ENCODE data around the gene TULP1.
"Not testable (repeated sequence)": the region's sequence is repeated elsewhere in the genome, so short reads cannot be mapped to it uniquely, and the experiment has no call there.

Gene TULP1

DNA sequence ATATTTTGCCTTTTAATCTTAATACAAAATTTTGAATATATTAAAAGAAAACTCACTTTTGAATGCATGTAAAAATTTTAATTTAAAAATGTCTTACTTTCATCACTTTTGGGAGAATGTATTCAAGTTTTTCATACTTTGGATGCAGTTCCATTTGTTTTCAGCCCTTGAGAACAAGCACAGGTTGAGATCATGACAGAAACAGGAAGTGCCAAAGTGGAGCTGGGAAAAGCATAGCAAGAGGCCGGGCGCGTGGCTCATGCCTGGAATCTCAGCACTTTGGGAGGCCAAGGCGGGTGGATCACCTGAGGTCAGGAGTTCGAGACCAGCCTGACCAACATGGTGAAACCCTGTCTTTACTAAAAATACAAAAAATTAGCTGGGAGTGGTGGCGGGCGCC is 5.3 kb upstream of the TULP1 start:
- not testable (repeated sequence) for H3K79me1 ChIP-seq (replicated peaks; ENCODE audit: low read length, poor library complexity, severe bottlenecking); H3K4me3 ChIP-seq (ENCODE audit: insufficient read depth in 1 of 2, low read depth in 1 of 2, low read length in 2 of 2); H3K23ac ChIP-seq (ENCODE audit: low read length in 2 of 2); H3K36me3 ChIP-seq (ENCODE audit: control insufficient read depth in 1 of 2, insufficient read depth in 2 of 2, low read depth in 1 of 2, low read length in 2 of 2); H2BK12ac ChIP-seq (ENCODE audit: low read length in 2 of 2); H3K18ac ChIP-seq (ENCODE audit: low read depth in 1 of 2, low read length in 2 of 2); H2AFZ ChIP-seq (ENCODE audit: low read depth, low read length); H4K8ac ChIP-seq (ENCODE audit: low read length); H3K4ac ChIP-seq (ENCODE audit: low read depth in 1 of 2, low read length in 2 of 2); H3K4me2 ChIP-seq (ENCODE audit: low read length, poor library complexity, severe bottlenecking); H2AK5ac ChIP-seq (ENCODE audit: low read length, severe bottlenecking); DNase-seq; H4K91ac ChIP-seq (ENCODE audit: low read length); H3K9me3 ChIP-seq (ENCODE audit: control insufficient read depth, low read length); H3K9ac ChIP-seq (ENCODE audit: low read length); H2BK5ac ChIP-seq (ENCODE audit: low read depth, low read length, poor library complexity, severe bottlenecking); H3K27ac ChIP-seq (ENCODE audit: low read length, poor library complexity, severe bottlenecking); H3K14ac ChIP-seq (ENCODE audit: low read length in 2 of 2); H3K4me1 ChIP-seq (ENCODE audit: control insufficient read depth, insufficient read depth, low read depth, low read length); H2BK15ac ChIP-seq (ENCODE audit: low read depth, poor library complexity, severe bottlenecking); H2BK120ac ChIP-seq (ENCODE audit: low read depth, low read length)
- 83% methylated on average over 7 of the region's 7 CpGs for WGBS
- H3K27me3 ChIP-seq (ENCODE audit: control insufficient read depth in 1 of 2, insufficient read depth in 1 of 2, low read length in 2 of 2): peaks cover 0 to 26% of the 10 kb centered on the region in 2 experiments

DNA sequence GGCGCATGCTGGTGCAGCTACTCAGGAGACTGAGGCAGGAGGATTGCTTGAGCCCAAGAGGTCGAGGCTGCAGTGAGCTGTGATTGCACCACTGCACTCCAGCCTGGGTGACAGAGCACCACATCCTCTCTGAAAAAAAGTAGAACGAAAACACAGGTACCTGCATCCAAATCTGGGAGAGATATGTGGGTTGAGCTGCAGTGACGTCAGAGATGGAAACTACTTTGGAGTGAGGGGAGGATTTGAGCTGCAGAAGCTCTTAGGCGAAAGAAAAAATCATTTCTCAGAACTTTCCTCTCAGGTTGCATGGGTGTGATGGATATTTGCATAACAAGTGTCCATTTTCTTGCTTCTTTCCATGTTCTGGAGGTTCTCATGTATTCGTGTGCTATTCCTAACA is 4.0 kb upstream of the TULP1 start:
- Histone ChIP-seq H3K4me2 (ENCODE audit: low read length, poor library complexity, severe bottlenecking) (no peak overlapping the region), H3K79me1 (replicated peaks; ENCODE audit: low read length, poor library complexity, severe bottlenecking) (no peaks in the 10 kb centered on the region), H3K4ac (ENCODE audit: low read depth in 1 of 2, low read length in 2 of 2) (no peak overlapping the region), H2BK12ac (ENCODE audit: low read length in 2 of 2) (no peak overlapping the region), H2AK5ac (ENCODE audit: low read length, severe bottlenecking) (no peak overlapping the region), H4K8ac (ENCODE audit: low read length) (no peak overlapping the region), H3K27me3 (ENCODE audit: control insufficient read depth in 1 of 2, insufficient read depth in 1 of 2, low read length in 2 of 2) (peaks cover 10 to 26% of the 10 kb centered on the region in 2 experiments), H3K9ac (ENCODE audit: low read length) (no peak overlapping the region), H3K4me3 (ENCODE audit: insufficient read depth in 1 of 2, low read depth in 1 of 2, low read length in 2 of 2) (no peak overlapping the region), H3K4me1 (ENCODE audit: control insufficient read depth, insufficient read depth, low read depth, low read length) (peaks cover 4% of the 10 kb centered on the region), H3K9me3 (ENCODE audit: control insufficient read depth, low read length) (no peaks in the 10 kb centered on the region), H2BK5ac (ENCODE audit: low read depth, low read length, poor library complexity, severe bottlenecking) (no peak overlapping the region), H3K36me3 (ENCODE audit: control insufficient read depth in 1 of 2, insufficient read depth in 2 of 2, low read depth in 1 of 2, low read length in 2 of 2) (no peaks in the 10 kb centered on the region), H4K91ac (ENCODE audit: low read length) (no peak overlapping the region), H2AFZ (ENCODE audit: low read depth, low read length) (no peak overlapping the region), H3K27ac (ENCODE audit: low read length, poor library complexity, severe bottlenecking) (no peak overlapping the region), H3K23ac (ENCODE audit: low read length in 2 of 2) (peak overlapping the region in 1 of 2 experiments; percentile 14), H3K18ac (ENCODE audit: low read depth in 1 of 2, low read length in 2 of 2) (no peak overlapping the region), H3K14ac (ENCODE audit: low read length in 2 of 2) (no peak overlapping the region), H2BK15ac (ENCODE audit: low read depth, poor library complexity, severe bottlenecking) (no peak overlapping the region), H2BK120ac (ENCODE audit: low read depth, low read length) (no peak overlapping the region)
- 79% methylated on average over 5 of the region's 6 CpGs for WGBS
- no peak for DNase-seq

DNA sequence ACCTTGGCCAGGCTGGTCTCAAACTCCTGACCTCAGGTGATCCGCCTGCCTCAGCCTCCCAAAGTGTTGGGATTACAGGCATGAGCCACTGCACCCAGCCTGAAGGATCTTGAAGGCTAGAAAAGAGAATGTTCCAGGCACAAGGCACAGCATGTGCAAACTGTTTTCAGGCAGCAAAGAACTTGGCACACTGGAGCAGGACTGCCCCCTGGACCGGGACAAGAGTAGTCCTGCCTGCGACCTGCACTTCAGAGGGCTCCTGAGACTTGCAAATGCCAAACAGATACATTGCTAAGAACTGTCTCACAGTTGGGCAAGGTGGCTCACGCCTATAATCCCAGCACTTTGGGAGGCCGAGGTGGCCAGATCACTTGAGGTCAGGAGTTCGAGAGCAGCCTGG is 3.2 kb upstream of the TULP1 start:
- H4K91ac ChIP-seq (ENCODE audit: low read length); H4K8ac ChIP-seq (ENCODE audit: low read length); H3K4ac ChIP-seq (ENCODE audit: low read depth in 1 of 2, low read length in 2 of 2); H3K4me3 ChIP-seq (ENCODE audit: insufficient read depth in 1 of 2, low read depth in 1 of 2, low read length in 2 of 2); DNase-seq; H3K9me3 ChIP-seq (ENCODE audit: control insufficient read depth, low read length); H3K27ac ChIP-seq (ENCODE audit: low read length, poor library complexity, severe bottlenecking); H3K4me1 ChIP-seq (ENCODE audit: control insufficient read depth, insufficient read depth, low read depth, low read length); H2AK5ac ChIP-seq (ENCODE audit: low read length, severe bottlenecking); H2BK5ac ChIP-seq (ENCODE audit: low read depth, low read length, poor library complexity, severe bottlenecking); H3K36me3 ChIP-seq (ENCODE audit: control insufficient read depth in 1 of 2, insufficient read depth in 2 of 2, low read depth in 1 of 2, low read length in 2 of 2); H3K9ac ChIP-seq (ENCODE audit: low read length); H3K4me2 ChIP-seq (ENCODE audit: low read length, poor library complexity, severe bottlenecking); H2BK120ac ChIP-seq (ENCODE audit: low read depth, low read length); H3K23ac ChIP-seq (ENCODE audit: low read length in 2 of 2); H2AFZ ChIP-seq (ENCODE audit: low read depth, low read length); H2BK15ac ChIP-seq (ENCODE audit: low read depth, poor library complexity, severe bottlenecking); H3K79me1 ChIP-seq (replicated peaks; ENCODE audit: low read length, poor library complexity, severe bottlenecking); H3K14ac ChIP-seq (ENCODE audit: low read length in 2 of 2); H2BK12ac ChIP-seq (ENCODE audit: low read length in 2 of 2); H3K18ac ChIP-seq (ENCODE audit: low read depth in 1 of 2, low read length in 2 of 2): not testable (repeated sequence)
- peaks cover 17 to 26% of the 10 kb centered on the region in 2 experiments for H3K27me3 ChIP-seq (ENCODE audit: control insufficient read depth in 1 of 2, insufficient read depth in 1 of 2, low read length in 2 of 2)
- WGBS: 87% methylated on average over 6 of the region's 6 CpGs

DNA sequence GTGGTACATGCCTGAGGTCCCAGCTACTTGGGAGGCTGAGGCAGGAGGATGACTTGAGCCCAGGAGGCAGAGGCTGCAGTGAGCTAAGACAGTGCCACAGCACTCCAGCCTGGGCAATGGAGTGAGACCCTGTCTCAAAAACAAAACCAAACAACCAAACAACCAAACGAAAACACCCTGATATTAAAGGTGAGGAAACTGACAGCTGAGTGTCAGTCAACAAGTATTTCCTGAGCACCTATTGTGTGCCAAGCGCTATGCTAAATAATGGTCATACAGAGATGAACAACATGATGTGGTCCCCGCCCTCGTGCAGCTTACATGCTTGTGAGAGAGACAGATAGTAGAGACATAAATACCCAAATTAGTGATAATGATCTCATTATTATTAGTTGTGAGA is 1.9 kb upstream of the TULP1 start:
- no peak overlapping the region for H2BK120ac ChIP-seq (ENCODE audit: low read depth, low read length)
- no peaks in the 10 kb centered on the region for H3K79me1 ChIP-seq (replicated peaks; ENCODE audit: low read length, poor library complexity, severe bottlenecking)
- H2AK5ac ChIP-seq (ENCODE audit: low read length, severe bottlenecking): no peak overlapping the region
- H3K4me3 ChIP-seq (ENCODE audit: insufficient read depth in 1 of 2, low read depth in 1 of 2, low read length in 2 of 2): no peak overlapping the region
- H3K18ac ChIP-seq (ENCODE audit: low read depth in 1 of 2, low read length in 2 of 2): no peak overlapping the region
- H3K4me2 ChIP-seq (ENCODE audit: low read length, poor library complexity, severe bottlenecking): no peak overlapping the region
- H3K27me3 ChIP-seq (ENCODE audit: control insufficient read depth in 1 of 2, insufficient read depth in 1 of 2, low read length in 2 of 2): peaks cover 27 to 38% of the 10 kb centered on the region in 2 experiments
- H3K36me3 ChIP-seq (ENCODE audit: control insufficient read depth in 1 of 2, insufficient read depth in 2 of 2, low read depth in 1 of 2, low read length in 2 of 2): no peaks in the 10 kb centered on the region
- DNase-seq: no peak
- no peak overlapping the region for H3K27ac ChIP-seq (ENCODE audit: low read length, poor library complexity, severe bottlenecking)
- WGBS: 84% methylated on average over 4 of the region's 4 CpGs
- no peak overlapping the region for H2BK12ac ChIP-seq (ENCODE audit: low read length in 2 of 2)
- H3K14ac ChIP-seq (ENCODE audit: low read length in 2 of 2): no peak overlapping the region
- H4K8ac ChIP-seq (ENCODE audit: low read length): no peak overlapping the region
- peaks cover 5% of the 10 kb centered on the region for H3K4me1 ChIP-seq (ENCODE audit: control insufficient read depth, insufficient read depth, low read depth, low read length)
- no peak overlapping the region for H4K91ac ChIP-seq (ENCODE audit: low read length)
- H2AFZ ChIP-seq (ENCODE audit: low read depth, low read length): no peak overlapping the region
- no peak overlapping the region for H2BK15ac ChIP-seq (ENCODE audit: low read depth, poor library complexity, severe bottlenecking)
- H3K9ac ChIP-seq (ENCODE audit: low read length): no peak overlapping the region
- H2BK5ac ChIP-seq (ENCODE audit: low read depth, low read length, poor library complexity, severe bottlenecking): no peak overlapping the region
- H3K4ac ChIP-seq (ENCODE audit: low read depth in 1 of 2, low read length in 2 of 2): no peak overlapping the region
- H3K23ac ChIP-seq (ENCODE audit: low read length in 2 of 2): no peak overlapping the region
- no peaks in the 10 kb centered on the region for H3K9me3 ChIP-seq (ENCODE audit: control insufficient read depth, low read length)
